ENCODE results near the gene AUTS2. TPM values are rescaled to one million over a fixed set of nuclear protein-coding genes. Genes with fewer than 3 reads are reported as not detected.

AUTS2 gene
- total RNA-seq, 1 experiment from 2014 or later, result 256 TPM

DNA sequence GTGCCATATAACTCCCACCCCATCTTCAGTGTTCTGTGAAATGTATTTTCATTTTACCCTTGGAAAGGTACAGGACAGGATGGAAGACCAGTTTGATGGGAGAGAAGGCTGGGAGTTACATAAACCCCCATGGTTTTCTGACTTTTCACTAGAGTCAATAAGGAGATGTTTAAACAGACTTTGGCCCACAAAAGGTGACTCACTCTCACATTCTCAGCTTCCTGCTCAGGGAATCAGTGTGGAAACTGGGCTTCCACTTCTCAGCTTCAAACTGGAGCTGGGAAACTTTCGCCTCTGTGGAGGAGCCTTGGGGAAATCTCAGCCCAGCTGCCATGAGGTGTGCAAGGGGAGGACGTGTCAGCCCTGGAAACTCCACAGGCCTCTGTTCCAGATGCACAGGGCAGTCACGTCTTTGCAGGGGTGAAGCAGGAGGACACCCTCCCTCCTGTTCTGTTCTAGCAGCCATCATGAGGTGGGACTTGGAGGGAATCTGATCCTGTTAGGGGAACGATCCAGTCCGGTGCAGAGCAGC lies 973.2 kb downstream of the AUTS2 start:
- TF ChIP-seq, protein P1, sequence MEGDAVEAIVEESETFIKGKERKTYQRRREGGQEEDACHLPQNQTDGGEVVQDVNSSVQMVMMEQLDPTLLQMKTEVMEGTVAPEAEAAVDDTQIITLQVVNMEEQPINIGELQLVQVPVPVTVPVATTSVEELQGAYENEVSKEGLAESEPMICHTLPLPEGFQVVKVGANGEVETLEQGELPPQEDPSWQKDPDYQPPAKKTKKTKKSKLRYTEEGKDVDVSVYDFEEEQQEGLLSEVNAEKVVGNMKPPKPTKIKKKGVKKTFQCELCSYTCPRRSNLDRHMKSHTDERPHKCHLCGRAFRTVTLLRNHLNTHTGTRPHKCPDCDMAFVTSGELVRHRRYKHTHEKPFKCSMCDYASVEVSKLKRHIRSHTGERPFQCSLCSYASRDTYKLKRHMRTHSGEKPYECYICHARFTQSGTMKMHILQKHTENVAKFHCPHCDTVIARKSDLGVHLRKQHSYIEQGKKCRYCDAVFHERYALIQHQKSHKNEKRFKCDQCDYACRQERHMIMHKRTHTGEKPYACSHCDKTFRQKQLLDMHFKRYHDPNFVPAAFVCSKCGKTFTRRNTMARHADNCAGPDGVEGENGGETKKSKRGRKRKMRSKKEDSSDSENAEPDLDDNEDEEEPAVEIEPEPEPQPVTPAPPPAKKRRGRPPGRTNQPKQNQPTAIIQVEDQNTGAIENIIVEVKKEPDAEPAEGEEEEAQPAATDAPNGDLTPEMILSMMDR (conservative IDR thresholded peaks at IDR 0.05), result no peak

More for the DNA sequence above, 973.2 kb downstream of the AUTS2 start:
- no peak overlapping the region for H3K9ac ChIP-seq (ENCODE audit: extremely low read depth, insufficient read length, low read length)
- WGBS (ENCODE audit: extremely low coverage, insufficient read length, low lambda C conversion rate), result no CpG with 5 or more reads among the region's 5 CpGs
- H2AFZ ChIP-seq (ENCODE audit: low read length), result no peak overlapping the region
- H3K27me3 ChIP-seq (ENCODE audit: insufficient read depth, low read length), result no peaks in the 10 kb centered on the region
- no peaks in the 10 kb centered on the region for H3K9me3 Mint-ChIP-seq
- no peaks in the 10 kb centered on the region for H4K20me1 ChIP-seq (ENCODE audit: control insufficient read depth, insufficient read depth, insufficient read length)
- peaks cover 8% of the 10 kb centered on the region for H3K27me3 Mint-ChIP-seq (ENCODE audit: low read depth)
- H3K4me1 Mint-ChIP-seq, result peaks cover 12 to 22% of the 10 kb centered on the region in 2 experiments; a peak in 3 of 4 replicates
- H3K14ac ChIP-seq (ENCODE audit: insufficient read depth, low read length), result no peak overlapping the region
- H3K4me3 Mint-ChIP-seq, result no peak overlapping the region
- H2BK20ac ChIP-seq (ENCODE audit: low read depth, low read length, poor library complexity, severe bottlenecking), result no peak overlapping the region
- no peak overlapping the region for H2BK5ac ChIP-seq (ENCODE audit: insufficient read length, low read length)
- no peak overlapping the region for H3K4ac ChIP-seq (ENCODE audit: low read depth, low read length)
- peaks cover 2% of the 10 kb centered on the region for H3K23me2 ChIP-seq (ENCODE audit: insufficient read length, low read depth, low read length, poor library complexity, severe bottlenecking)
- no peaks in the 10 kb centered on the region; the same call in 1 of the 2 replicates for H3K4me1 ChIP-seq (ENCODE audit: insufficient read depth, low read length)
- H3K23ac ChIP-seq (ENCODE audit: insufficient read length, low read depth, low read length), result no peak overlapping the region
- no peak overlapping the region for H3K18ac ChIP-seq (ENCODE audit: insufficient read length, low read depth, low read length)
- H2AK5ac ChIP-seq (ENCODE audit: insufficient read length, low read length), result no peak overlapping the region
- no peak overlapping the region for H3K4me2 ChIP-seq (ENCODE audit: insufficient read depth, insufficient read length, low read length)
- no peak overlapping the region for H2BK12ac ChIP-seq (ENCODE audit: insufficient read length, low read depth, low read length)
- no peak overlapping the region for H3K27ac Mint-ChIP-seq
- no peaks in the 10 kb centered on the region; the same call in 1 of the 2 replicates for H3K79me2 ChIP-seq (ENCODE audit: insufficient read depth, low read length)
- H3K27ac ChIP-seq (ENCODE audit: insufficient read length, low read depth, low read length), result no peak overlapping the region
- no peak overlapping the region for H4K5ac ChIP-seq (ENCODE audit: insufficient read length, low read depth, low read length)
- H3K9me3 ChIP-seq (ENCODE audit: control insufficient read depth, low read depth, low read length), result no peaks in the 10 kb centered on the region
- H3K36me3 Mint-ChIP-seq (ENCODE audit: insufficient read depth in 1 of 3, low read depth in 3 of 3), result no peaks in the 10 kb centered on the region
- no peak overlapping the region for H3T11ph ChIP-seq (ENCODE audit: low read length)
- no peak overlapping the region for H2BK120ac ChIP-seq (ENCODE audit: low read depth, low read length, poor library complexity, severe bottlenecking)
- H3K56ac ChIP-seq (ENCODE audit: insufficient read length, low read depth, low read length), result no peak overlapping the region
- H4K91ac ChIP-seq (ENCODE audit: insufficient read length, low read depth, low read length), result no peak overlapping the region
- no peak overlapping the region for H4K8ac ChIP-seq (replicated peaks; ENCODE audit: insufficient read length, low read depth, low read length)
- DNase-seq, result no peak
- no peak overlapping the region for H2BK15ac ChIP-seq (ENCODE audit: low read depth, low read length)
- H3K79me1 ChIP-seq (ENCODE audit: insufficient read depth, low read depth, low read length, poor library complexity, severe bottlenecking), result no peaks in the 10 kb centered on the region

All from H9 (cell line).